HEK293 (cell line): Measurements from ENCODE around the gene SLC38A8.

Source experiments
- CTCF ChIA-PET: fragments of 350-600 bp; formaldehyde crosslinking; extraction: SDS; loops from one replicate; lab custom pipeline; 2021; ENCODE audit warnings: antibody characterized with exemption; lab: Yijun Ruan, JAX
- POLR2A ChIA-PET: fragments of 300-600 bp; formaldehyde crosslinking; extraction: SDS; loops from one replicate; lab custom pipeline; 2020; ENCODE audit warnings: antibody characterized with exemption, inconsistent platforms; lab: Yijun Ruan, JAX
- H3K27ac ChIP-seq: fragments of 200-500 bp; sonication (Bioruptor generic); 2 replicates; pipeline ENCODE4 v1.5.1; 2014; ENCODE audit warnings: low read depth, low read length, control low read depth, inconsistent platforms; ENCODE audit errors: extremely low read depth
- H3K36me3 ChIP-seq, 2 experiments: fragments of 200-500 bp in 1 of 2; sonication (Bioruptor generic) in 1 of 2; 1 replicate in 1 of 2; 2 replicates in 1 of 2; pipeline ENCODE4 v1.5.1; 2014 to 2017; ENCODE audit warnings: inconsistent platforms in 2 of 2, low read length in 2 of 2; ENCODE audit not compliant: control insufficient read depth in 2 of 2, insufficient read depth in 1 of 2
- H3K4me1 ChIP-seq: fragments of 200-500 bp; sonication (Bioruptor generic); 2 replicates; pipeline ENCODE4 v1.5.1; 2014; ENCODE audit warnings: mild to moderate bottlenecking, low read length, inconsistent platforms; ENCODE audit not compliant: control insufficient read depth, insufficient read depth
- H3K4me3 ChIP-seq: 2 replicates; pipeline ENCODE4 v1.5.1; 2011; ENCODE audit warnings: low read depth, mild to moderate bottlenecking, control low read depth, low read length, moderate library complexity
- H3K9me3 ChIP-seq: fragments of 200-500 bp; sonication (Bioruptor generic); 2 replicates; pipeline ENCODE4 v1.5.1; 2014; ENCODE audit warnings: low read depth, low read length, inconsistent platforms; ENCODE audit not compliant: control insufficient read depth, insufficient read depth
- BCL6B ChIP-seq: fragments of 450-650 bp; formaldehyde crosslinking; IDR thresholded peaks from 2 replicates; pipeline ENCODE4 v1.5.1; 2017; ENCODE audit warnings: missing biosample characterization, missing genetic modification characterization
- HOXA7 ChIP-seq: sonication (generic); formaldehyde crosslinking; IDR thresholded peaks from 2 replicates; pipeline ENCODE4 v1.8.1; 2022; ENCODE audit warnings: missing genetic modification reagents, borderline replicate concordance
- PRDM10 ChIP-seq: fragments of 450-650 bp; formaldehyde crosslinking; IDR thresholded peaks from 2 replicates; pipeline ENCODE4 v1.5.1; 2016; ENCODE audit warnings: missing biosample characterization, missing genetic modification characterization
- REST ChIP-seq: fragments of 450-650 bp; formaldehyde crosslinking; IDR thresholded peaks from 2 replicates; pipeline ENCODE4 v1.5.1; 2016; ENCODE audit warnings: missing biosample characterization, missing genetic modification characterization
- SCRT2 ChIP-seq: fragments of 450-650 bp; formaldehyde crosslinking; IDR thresholded peaks from 2 replicates; pipeline ENCODE4 v1.5.1; 2016; ENCODE audit warnings: missing biosample characterization, missing genetic modification characterization
- ZNF10 ChIP-seq: fragments of 450-650 bp; formaldehyde crosslinking; IDR thresholded peaks from 2 replicates; pipeline ENCODE4 v1.5.1; 2017; ENCODE audit warnings: missing biosample characterization, missing genetic modification characterization
- ZNF280C ChIP-seq: fragments of 450-650 bp; formaldehyde crosslinking; IDR thresholded peaks from 2 replicates; pipeline ENCODE4 v1.5.1; 2016; ENCODE audit warnings: missing biosample characterization, missing genetic modification characterization
- ZNF423 ChIP-seq: fragments of 450-650 bp; formaldehyde crosslinking; IDR thresholded peaks from 2 replicates; pipeline ENCODE4 v1.5.1; 2016; ENCODE audit warnings: missing biosample characterization, missing genetic modification characterization
- ZNF521 ChIP-seq: fragments of 450-650 bp; formaldehyde crosslinking; IDR thresholded peaks from 2 replicates; pipeline ENCODE4 v1.5.1; 2017; ENCODE audit warnings: missing biosample characterization, mild to moderate bottlenecking, missing genetic modification characterization
- ZNF530 ChIP-seq: fragments of 450-650 bp; formaldehyde crosslinking; IDR thresholded peaks from 2 replicates; pipeline ENCODE4 v1.5.1; 2016; ENCODE audit warnings: low read depth, missing biosample characterization, missing genetic modification characterization
- ZNF624 ChIP-seq: fragments of 450-650 bp; formaldehyde crosslinking; IDR thresholded peaks from 2 replicates; pipeline ENCODE4 v1.5.1; 2017; ENCODE audit warnings: missing biosample characterization, missing genetic modification characterization
- ZNF639 ChIP-seq: fragments of 450-650 bp; formaldehyde crosslinking; IDR thresholded peaks from 2 replicates; pipeline ENCODE4 v1.5.1; 2016; ENCODE audit warnings: missing biosample characterization, missing genetic modification characterization
- ZSCAN4 ChIP-seq: fragments of 450-650 bp; formaldehyde crosslinking; IDR thresholded peaks from 2 replicates; pipeline ENCODE4 v1.5.1; 2017; ENCODE audit warnings: missing biosample characterization, missing genetic modification characterization

SLC38A8 gene

GRCh38 chr16:84067640-84068039 lies 25.0 kb upstream of the SLC38A8 start:
- no peak overlapping the region for H3K4me3 ChIP-seq
- H3K4me1 ChIP-seq: no peaks in the 10 kb centered on the region
- POLR2A ChIA-PET: no interaction called here
- H3K36me3 ChIP-seq: peaks cover 24 to 95% of the 10 kb centered on the region in 2 experiments
- H3K27ac ChIP-seq: no peak overlapping the region
- TF ChIP-seq ZNF639 (tag by site-specific recombination) (no peak), ZNF624 (tag by site-specific recombination) (no peak), ZNF423 (tag by site-specific recombination) (no peak), ZNF521 (no peak), ZSCAN4 (tag by site-specific recombination) (no peak), PRDM10 (tag by site-specific recombination) (no peak), SCRT2 (tag by site-specific recombination) (no peak), HOXA7 (no peak), REST (tag by site-specific recombination) (no peak), ZNF530 (no peak), ZNF10 (no peak), BCL6B (tag by site-specific recombination) (no peak), ZNF280C (tag by site-specific recombination) (no peak)
- no peaks in the 10 kb centered on the region for H3K9me3 ChIP-seq
- CTCF ChIA-PET: interaction anchor here (1.3 to 8.0 kb wide), 4 partner anchors 10 to 140 kb away, joined by 3 to 174 read pairs (median 8); partner anchors contain the start of gene OSGIN1
